ENCODE results near the gene ADD3. TPM values are rescaled to one million over a fixed set of nuclear protein-coding genes. Genes with fewer than 3 reads are reported as not detected.
"Not testable (repeated sequence)": the region's sequence is repeated elsewhere in the genome, so short reads cannot be mapped to it uniquely, and the experiment has no call there.

Gene ADD3
- total RNA-seq, 2 donors from 2014 or later: 139 to 143 TPM

DNA sequence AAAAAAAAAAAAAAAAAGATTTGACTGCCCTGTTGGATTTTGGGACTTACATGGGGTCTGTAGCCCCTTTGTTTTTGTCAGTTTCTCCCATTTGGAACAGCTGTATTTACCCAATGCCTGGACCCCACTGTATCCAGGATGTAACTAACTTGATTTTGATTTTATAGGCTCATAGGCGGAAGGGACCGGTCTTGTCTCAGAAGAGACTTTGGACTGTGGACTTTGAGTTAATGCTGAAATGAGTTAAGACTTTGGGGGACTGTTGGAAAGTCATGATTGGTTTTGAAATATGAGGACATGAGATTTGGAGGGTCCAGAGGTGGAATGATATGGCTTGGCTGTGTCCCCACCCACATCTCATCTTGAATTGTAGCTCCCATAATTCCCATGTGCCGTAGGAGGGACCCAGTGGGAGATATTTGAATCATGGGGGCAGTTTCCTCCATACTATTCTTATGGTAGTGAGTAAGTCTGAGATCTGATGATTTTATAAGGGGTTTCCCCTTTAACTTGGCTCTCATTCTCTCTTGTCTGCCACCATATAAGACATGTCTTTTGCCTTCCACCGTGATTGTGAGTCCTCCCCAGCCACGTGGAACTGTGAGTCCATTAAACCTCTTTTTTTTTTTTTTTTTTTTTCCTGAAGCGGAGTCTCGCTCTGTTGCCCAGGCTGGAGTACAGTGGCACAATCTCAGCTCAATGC is 42.3 kb downstream of the ADD3 start:
- peak; percentile 85 for ATAC-seq
- DNase-seq; intact Hi-C loops (cut with DNase I, micrococcal nuclease): not testable (repeated sequence)

- no peak for DNase-seq
- intact Hi-C loops (cut with DNase I, micrococcal nuclease): no loop called here
- no peak for ATAC-seq
Observed at GRCh38 chr10:110051487-110051886, 43.7 kb downstream of the ADD3 start.

DNA sequence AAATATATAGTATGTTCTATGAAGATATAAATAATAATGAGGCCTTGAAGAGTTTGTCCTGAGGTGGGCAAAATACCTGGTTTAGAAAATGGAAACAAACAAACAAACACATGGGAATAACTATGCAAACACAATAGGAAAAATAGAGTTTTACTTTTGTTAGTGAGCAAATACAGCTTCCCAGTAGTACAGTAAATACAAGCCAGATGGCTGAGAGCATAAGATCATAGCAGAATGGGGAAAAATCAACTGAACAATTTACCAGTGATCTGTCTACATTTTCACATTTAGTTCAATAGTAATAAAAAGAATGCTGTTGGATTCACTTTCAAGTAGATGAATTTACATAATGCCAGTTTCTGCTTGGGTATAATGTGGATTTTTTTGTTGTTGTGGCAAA is 45.1 kb downstream of the ADD3 start:
- intact Hi-C loops (cut with DNase I, micrococcal nuclease): no loop called here
- ATAC-seq: no peak
- no peak for DNase-seq

DNA sequence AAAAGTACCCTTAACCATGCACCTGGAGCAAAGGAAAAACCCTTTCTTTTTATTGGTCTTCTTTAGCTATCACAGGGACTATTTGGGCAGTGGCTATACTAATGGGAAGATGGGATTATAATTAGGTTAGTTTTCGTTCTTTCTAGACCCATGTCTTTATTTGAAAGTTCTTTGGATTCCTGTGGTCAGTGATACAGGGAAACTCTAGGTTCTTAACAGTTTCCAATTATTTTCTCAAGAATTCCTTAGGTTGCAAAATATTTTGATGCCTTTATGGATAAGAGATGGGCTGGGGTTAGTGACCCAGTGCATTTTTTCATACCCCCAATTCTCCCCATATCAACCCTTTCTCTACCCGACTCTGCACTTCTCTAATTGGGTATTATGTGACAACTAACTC is 49.0 kb downstream of the ADD3 start:
- ATAC-seq (no peak), DNase-seq (no peak)
- intact Hi-C loops (cut with DNase I, micrococcal nuclease): no loop called here

- intact Hi-C loops (cut with DNase I, micrococcal nuclease): no loop called here
- ATAC-seq: no peak
- DNase-seq: no peak
Observed at GRCh38 chr10:110057456-110057855, 49.7 kb downstream of the ADD3 start.

DNA sequence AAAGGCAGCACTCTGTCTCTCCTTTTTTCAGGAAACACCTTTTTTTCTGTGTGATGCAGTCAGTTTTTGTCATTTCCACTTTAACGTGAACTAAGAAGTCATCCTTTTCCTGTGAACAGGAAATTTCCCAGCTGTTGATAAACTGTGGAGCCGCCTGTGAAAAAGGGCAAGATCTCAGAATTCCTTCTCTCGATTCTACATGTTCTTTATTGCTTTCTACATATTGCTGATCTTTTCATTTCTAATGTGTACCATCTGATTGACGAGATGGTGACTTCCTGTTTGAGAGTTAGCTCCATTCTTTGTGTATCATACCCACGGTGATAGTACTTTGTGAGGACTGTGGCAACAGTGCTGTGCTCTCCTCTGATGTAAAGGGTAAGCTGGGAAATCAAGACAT is 50.4 kb downstream of the ADD3 start:
- no peak for DNase-seq
- intact Hi-C loops (cut with DNase I, micrococcal nuclease): no loop called here
- no peak for ATAC-seq

- ATAC-seq (no peak), DNase-seq (no peak)
- intact Hi-C loops (cut with DNase I, micrococcal nuclease): no loop called here
Observed at GRCh38 chr10:110059925-110060324, 52.1 kb downstream of the ADD3 start.

DNA sequence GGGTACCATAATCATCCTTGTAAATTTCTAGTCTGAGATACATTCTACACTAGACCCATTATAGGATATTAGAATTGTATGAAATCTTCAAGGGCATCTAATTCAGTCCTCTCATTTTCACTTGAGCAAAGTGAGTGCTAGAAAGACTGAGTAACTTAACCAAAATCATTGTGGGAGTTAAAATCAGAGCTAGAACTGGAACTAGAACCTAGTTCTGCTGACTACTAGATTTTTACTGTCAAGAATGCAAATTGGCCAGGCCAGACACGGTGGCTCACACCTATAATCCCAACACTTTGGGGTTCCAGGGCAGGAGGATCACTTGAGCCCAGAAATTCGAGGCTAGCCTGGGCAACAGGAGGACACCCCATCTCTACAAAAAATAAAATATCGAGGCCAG is 53.9 kb downstream of the ADD3 start:
- DNase-seq (no peak), ATAC-seq (no peak)
- intact Hi-C loops (cut with DNase I, micrococcal nuclease): no loop called here

DNA sequence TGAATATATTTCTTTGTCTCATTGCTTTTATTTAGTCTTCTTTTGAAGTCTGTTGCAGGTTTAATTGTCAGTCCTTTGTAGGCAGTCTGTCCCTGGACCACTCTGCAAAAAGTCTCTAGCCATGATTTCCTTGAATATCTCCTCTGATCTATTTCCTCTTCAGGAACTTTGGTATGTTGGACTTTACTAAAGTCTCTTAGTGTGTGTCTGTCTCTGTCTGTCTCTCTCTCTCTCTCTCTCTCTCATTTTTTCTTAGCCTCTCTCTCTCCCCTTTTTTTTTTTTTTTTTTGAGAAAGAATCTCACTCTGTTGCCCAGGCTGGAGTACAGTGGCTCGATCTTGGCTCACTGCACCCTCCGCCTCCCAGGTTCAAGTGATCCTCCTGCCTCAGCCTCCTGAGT is 57.5 kb downstream of the ADD3 start:
- intact Hi-C loops (cut with DNase I, micrococcal nuclease): no loop called here

GRCh38 chr10:110067960-110068770 is 60.4 kb downstream of the ADD3 start:
- ATAC-seq (peak; percentile 61), DNase-seq (peak in 1 of 2 donors; percentile 21)
- intact Hi-C loops (cut with DNase I, micrococcal nuclease): no loop called here

More for the DNA sequence above, 57.5 kb downstream of the ADD3 start:
- DNase-seq (no peak), ATAC-seq (no peak)

DNA sequence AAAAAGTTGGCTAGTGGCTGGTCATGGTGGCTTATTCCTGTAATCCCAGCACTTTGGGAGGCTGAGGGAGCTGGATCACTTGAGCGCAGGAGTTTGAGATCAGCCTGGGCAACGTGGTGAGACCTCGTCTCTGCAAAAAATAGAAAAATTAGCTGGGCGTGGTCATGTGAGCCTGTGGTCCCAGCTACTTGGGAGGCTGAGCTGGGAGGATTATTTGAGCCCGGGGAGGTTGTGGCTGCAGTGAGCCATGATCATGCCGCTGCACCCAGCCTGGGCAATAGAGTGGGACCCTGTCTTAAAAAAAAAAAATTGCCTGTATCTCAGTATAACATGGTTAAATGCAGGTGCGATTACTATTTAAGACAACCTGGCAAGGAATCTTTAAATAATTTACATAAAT is 61.0 kb downstream of the ADD3 start:
- intact Hi-C loops (cut with DNase I, micrococcal nuclease): no loop called here

DNA sequence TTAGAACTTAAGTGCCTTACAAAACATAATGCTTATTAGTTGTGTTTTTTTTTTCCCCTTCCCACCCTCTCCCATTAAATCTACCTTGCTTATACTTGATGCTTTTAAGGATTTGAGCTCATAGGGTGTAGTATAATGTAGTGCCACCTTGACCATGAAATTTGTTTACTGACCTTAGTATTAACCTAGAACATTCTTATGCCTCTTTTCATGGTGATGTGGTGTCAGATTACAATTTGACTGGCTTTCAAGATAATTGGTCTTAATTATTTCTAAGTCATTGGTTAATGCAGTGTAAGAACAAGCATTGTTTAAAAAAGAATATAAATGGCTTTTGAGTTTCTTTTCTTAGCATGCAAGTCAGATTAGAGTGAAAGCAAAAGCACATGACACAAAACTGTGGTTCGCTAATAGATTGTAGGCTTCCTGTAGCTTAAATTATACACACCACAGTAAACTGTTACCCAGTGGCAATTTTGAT is 61.8 kb downstream of the ADD3 start:
- intact Hi-C loops (cut with DNase I, micrococcal nuclease): no loop called here

More for the DNA sequence above, 61.0 kb downstream of the ADD3 start:
- no peak for DNase-seq
- no peak for ATAC-seq

GRCh38 chr10:110073896-110074295 is 66.1 kb downstream of the ADD3 start:
- no peak for ATAC-seq
- intact Hi-C loops (cut with DNase I, micrococcal nuclease): no loop called here
- no peak for DNase-seq

More for the DNA sequence above, 61.8 kb downstream of the ADD3 start:
- DNase-seq (no peak), ATAC-seq (no peak)

DNA sequence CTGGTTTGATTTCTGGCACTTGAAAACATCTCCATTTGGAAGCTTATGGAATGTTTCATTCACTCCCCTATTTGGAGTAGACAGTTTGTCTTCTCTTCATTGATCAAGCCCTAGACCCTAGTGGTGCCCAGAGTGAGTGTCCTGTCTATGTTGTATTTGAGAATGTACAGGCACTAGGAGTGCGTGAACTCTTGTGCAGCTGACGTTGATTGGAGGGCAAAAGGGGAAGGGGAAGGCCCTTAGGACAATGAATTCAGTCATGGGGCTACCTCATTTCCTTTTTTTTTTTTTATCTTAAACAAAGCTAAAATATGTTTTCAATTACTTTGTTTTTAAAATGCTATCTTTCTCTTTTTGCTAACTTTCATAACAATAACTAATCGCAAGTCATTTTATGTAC is 66.5 kb downstream of the ADD3 start:
- ATAC-seq (no peak), DNase-seq (no peak)
- intact Hi-C loops (cut with DNase I, micrococcal nuclease): no loop called here

DNA sequence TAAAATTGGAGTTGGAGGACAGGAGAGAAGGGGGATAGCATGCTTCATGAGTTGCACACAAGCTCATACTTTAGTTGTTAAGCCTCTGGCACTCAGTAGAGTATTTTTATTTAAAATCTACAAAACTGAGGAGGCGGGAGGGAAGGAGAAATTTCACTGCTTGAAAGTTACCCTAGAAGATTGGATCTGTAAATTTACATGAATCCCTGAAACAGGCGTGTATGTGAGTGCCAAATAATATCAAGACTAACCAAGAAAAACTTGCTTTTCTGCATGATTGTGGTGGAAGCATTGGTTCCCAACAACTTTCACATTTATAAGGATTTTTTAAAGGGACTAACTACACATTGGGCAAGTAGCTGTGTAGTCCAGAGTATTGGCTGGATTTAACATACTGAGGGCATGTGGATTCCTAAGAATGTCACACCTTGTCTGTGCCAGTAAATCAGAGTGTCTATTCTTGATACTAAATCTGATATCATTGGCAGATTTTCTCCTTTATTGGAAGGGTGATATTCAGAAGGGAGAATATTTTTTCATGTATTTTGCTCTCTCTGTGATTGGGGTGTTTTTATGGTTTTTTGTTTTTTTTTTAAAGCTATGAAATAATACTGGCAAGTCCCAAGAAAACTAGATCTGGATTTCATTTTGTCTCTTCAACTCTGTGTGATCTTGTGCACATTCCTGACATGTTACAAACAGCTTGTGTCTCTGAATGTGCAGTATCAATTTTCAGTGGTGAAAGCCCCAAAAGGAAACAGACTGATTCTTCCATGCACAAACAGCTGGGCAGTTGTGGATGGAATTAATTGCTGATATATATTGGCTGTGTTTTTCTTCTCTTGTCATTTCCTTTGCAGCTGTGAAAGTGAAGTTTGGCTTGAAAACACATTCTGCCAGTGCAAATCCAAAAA is 67.2 kb downstream of the ADD3 start:
- ATAC-seq: no peak
- no peak for DNase-seq
- intact Hi-C loops (cut with DNase I, micrococcal nuclease): no loop called here

DNA sequence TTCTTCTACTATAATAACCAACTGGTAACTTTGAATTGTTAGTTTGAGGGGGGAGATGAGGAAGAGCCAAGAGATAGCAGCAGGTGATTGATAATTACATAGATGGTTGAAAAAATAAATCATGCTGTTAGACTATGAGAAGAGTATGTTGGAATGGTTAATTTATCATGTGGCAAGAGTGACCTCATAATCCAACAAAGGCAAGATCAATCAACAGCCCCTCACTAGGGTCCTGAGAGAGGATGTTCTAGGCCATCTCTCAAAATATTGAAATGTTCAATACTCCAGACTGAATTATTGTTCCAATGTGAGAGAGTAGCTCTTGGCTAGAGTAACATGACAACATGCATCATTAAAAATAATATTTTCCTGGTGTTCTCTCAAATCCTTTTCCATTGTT is 67.9 kb downstream of the ADD3 start:
- DNase-seq: no peak
- ATAC-seq: no peak
- intact Hi-C loops (cut with DNase I, micrococcal nuclease): no loop called here

GRCh38 chr10:110076559-110077318 is 69.0 kb downstream of the ADD3 start:
- peak in 1 of 2 donors; percentile 58 for DNase-seq
- intact Hi-C loops (cut with DNase I, micrococcal nuclease): no loop called here
- peak; percentile 85 for ATAC-seq

DNA sequence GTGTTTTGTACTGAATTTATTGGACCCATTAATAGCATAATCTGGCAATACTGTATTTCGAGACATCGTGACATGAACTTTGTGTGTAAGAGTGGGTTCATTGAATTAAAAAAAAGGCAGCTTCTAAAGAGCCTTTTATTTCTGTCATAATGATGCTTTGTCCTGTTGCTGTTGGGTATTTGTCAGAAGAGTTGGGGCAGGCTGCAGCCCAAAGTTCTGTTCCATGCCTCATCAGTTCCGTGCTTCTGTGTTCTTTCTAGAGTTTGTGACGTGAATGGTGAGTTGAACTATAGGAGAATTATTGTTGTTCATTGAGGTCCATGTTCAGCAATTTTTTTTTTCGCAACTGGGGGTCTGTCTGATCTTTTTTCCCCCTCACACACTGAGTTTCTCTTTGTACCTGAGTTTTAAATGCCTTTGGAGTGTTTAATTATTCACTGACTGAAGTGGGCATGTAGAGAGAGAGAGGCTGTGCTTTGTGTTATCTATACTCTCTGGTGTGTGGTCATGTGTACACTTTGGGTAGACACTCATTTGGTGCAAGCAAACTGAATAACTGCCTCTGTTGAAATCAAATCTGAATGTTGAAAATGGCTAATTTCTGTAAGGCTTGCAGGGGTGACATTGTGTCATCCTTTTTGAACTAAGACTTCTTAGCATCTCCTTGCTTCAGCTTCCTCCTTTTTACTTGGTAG is 69.8 kb downstream of the ADD3 start:
- DNase-seq: no peak
- ATAC-seq: no peak
- intact Hi-C loops (cut with DNase I, micrococcal nuclease): no loop called here
